ENCODE results near the gene DDX49.

DNA sequence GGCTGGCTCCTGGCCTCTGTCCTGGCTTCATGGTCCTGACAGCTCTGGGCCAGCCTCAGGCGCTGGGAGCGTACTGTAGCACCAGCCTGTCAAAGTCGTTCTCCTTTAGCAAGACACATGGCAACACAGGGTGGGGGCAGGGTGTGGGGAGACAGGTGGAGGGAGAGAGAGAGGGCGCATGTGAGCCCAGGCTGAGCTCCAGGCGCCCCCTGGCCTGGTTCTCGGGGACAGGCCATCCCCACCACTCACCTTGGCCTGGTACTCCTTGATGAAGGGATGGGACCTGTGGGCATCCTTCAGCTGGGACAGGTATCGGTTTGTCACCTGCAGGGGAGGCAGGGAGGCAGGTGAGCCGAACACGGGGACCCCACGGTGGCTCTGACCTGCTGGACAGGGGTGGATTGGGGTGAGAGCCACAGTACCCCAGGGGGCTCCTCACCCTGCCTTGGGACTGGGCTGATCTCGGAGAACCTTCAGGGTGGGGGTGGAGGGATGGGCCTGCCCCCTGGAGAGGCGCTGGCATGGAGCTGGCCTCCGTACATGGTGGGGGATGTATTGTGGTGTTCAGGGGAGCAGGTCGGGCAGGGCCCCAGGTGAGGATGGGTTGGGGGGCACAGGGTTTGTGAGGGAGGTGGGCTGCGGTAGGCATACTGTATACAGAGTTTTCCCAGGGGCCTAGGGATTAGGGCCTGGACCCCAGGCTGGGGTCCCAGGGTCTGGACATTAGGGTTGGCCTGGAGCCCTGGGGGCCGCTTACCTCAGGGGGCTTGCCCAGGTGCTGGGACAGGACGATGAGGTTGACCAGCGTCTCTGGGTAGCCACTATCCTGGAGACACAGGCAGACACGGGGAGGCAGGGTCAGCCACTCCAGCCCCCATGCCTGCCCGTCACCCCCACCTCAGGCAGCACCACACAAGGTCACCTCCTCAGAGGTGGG is 19.6 kb upstream of the DDX49 start:
- TF ChIP-seq, protein P1, sequence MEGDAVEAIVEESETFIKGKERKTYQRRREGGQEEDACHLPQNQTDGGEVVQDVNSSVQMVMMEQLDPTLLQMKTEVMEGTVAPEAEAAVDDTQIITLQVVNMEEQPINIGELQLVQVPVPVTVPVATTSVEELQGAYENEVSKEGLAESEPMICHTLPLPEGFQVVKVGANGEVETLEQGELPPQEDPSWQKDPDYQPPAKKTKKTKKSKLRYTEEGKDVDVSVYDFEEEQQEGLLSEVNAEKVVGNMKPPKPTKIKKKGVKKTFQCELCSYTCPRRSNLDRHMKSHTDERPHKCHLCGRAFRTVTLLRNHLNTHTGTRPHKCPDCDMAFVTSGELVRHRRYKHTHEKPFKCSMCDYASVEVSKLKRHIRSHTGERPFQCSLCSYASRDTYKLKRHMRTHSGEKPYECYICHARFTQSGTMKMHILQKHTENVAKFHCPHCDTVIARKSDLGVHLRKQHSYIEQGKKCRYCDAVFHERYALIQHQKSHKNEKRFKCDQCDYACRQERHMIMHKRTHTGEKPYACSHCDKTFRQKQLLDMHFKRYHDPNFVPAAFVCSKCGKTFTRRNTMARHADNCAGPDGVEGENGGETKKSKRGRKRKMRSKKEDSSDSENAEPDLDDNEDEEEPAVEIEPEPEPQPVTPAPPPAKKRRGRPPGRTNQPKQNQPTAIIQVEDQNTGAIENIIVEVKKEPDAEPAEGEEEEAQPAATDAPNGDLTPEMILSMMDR (conservative IDR thresholded peaks at IDR 0.05; ENCODE audit: low read length), result no peak
- TF ChIP-seq EZH2phosphoT487 (IDR thresholded peaks at IDR 0.05; ENCODE audit: borderline replicate concordance, low read depth, low read length), result no peak

Data from OCI-LY7 (cell line).